HUES48 (cell line): ENCODE results near the gene MYOD1.

ENCODE experiments used
- H3K27ac ChIP-seq: one replicate; pipeline ENCODE4 v1.7.0; 2013; ENCODE audit warnings: low read depth, low read length, inconsistent platforms
- H3K27me3 ChIP-seq: 2 replicates; pipeline ENCODE4 v1.6.1; 2013; ENCODE audit warnings: mild to moderate bottlenecking, low read length; ENCODE audit not compliant: control insufficient read depth, insufficient read depth
- H3K36me3 ChIP-seq: 2 replicates; pipeline ENCODE4 v1.6.1; 2013; ENCODE audit warnings: low read length; ENCODE audit not compliant: control insufficient read depth, insufficient read depth
- H3K4me1 ChIP-seq: 2 replicates; pipeline ENCODE4 v1.6.1; 2013; ENCODE audit warnings: mild to moderate bottlenecking, low read length; ENCODE audit not compliant: control insufficient read depth, insufficient read depth
- H3K4me3 ChIP-seq: 2 replicates; pipeline ENCODE4 v1.5.1; 2013; ENCODE audit warnings: mild to moderate bottlenecking, low read depth, low read length
- H3K9ac ChIP-seq: 2 replicates; pipeline ENCODE4 v1.6.1; 2013; ENCODE audit warnings: mild to moderate bottlenecking, low read depth, low read length, moderate library complexity
- H3K9me3 ChIP-seq: 2 replicates; pipeline ENCODE4 v1.6.1; 2013; ENCODE audit warnings: low read length; ENCODE audit not compliant: control insufficient read depth, insufficient read depth

MYOD1 gene

DNA sequence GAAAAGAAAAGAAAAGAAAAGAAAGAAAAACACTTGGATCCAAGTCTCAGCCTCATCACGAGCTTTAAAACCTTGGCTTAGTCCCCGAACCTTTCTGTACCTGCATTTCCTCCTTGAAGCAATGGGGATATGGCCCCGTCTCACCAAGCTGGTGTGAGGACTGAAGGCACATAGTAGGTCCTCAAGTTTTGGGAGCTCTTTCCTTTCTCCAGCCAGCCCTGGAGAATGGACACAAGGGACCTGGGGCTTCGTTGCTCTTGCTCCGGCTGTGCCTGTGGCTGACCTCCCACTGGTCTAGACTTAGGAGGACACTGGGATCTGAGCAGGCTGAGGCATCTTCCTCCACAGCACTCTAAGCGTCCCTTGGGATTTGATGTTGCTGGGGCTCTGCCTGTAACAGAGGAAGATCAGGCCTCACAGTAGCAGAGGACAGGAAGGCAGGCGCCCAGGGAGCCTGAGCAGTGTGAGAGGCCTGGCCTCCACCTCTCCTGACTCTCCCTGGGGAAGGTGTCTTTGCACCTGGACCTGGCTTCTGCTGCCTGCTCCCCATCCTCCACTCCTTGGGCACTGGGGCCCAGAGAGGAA, 48.0 kb downstream of the MYOD1 start:
- no peaks in the 10 kb centered on the region for H3K9me3 ChIP-seq
- no peak overlapping the region for H3K4me3 ChIP-seq
- H3K27me3 ChIP-seq, result no peaks in the 10 kb centered on the region
- H3K4me1 ChIP-seq, result no peaks in the 10 kb centered on the region; the same call in 1 of the 2 replicates
- H3K27ac ChIP-seq, result no peak overlapping the region
- no peaks in the 10 kb centered on the region for H3K36me3 ChIP-seq
- no peak overlapping the region for H3K9ac ChIP-seq

- no peaks in the 10 kb centered on the region; the same call in 1 of the 2 replicates for H3K4me1 ChIP-seq
- H3K4me3 ChIP-seq, result no peak overlapping the region
- no peaks in the 10 kb centered on the region for H3K36me3 ChIP-seq
- H3K27ac ChIP-seq, result no peak overlapping the region
- no peaks in the 10 kb centered on the region for H3K9me3 ChIP-seq
- H3K27me3 ChIP-seq, result no peaks in the 10 kb centered on the region
- no peak overlapping the region for H3K9ac ChIP-seq
Observed at GRCh38 chr11:17767914-17768313, 48.5 kb downstream of the MYOD1 start.

GRCh38 chr11:17768547-17768946, 49.2 kb downstream of the MYOD1 start:
- no peak overlapping the region for H3K4me3 ChIP-seq
- H3K36me3 ChIP-seq, result no peaks in the 10 kb centered on the region
- no peak overlapping the region for H3K27ac ChIP-seq
- H3K9me3 ChIP-seq, result no peaks in the 10 kb centered on the region
- H3K9ac ChIP-seq, result no peak overlapping the region
- H3K27me3 ChIP-seq, result no peaks in the 10 kb centered on the region
- H3K4me1 ChIP-seq, result no peaks in the 10 kb centered on the region; the same call in 1 of the 2 replicates

DNA sequence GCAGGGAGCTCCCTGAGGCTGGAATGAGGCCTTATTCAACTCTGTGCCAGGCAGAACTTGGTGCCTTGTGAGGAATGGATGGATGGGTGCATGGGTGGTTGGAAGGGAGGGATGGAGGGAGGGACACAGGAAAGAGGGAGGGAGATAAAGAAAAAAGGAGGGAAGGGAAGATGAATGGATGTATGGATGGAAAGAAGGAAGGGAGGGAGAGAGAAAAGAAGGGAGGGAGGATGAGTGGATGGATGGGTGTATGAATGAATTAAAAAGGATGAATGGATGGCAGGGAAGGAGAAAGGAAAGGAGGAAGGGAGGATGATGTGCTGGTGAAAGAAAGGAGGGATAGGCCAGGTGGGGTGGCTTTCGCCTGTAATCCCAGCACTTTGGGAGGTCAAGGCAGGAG, 49.8 kb downstream of the MYOD1 start:
- Histone ChIP-seq H3K9ac (no peak overlapping the region), H3K4me1 (no peaks in the 10 kb centered on the region; the same call in 1 of the 2 replicates), H3K36me3 (no peaks in the 10 kb centered on the region), H3K4me3 (no peak overlapping the region), H3K27ac (no peak overlapping the region), H3K9me3 (no peaks in the 10 kb centered on the region), H3K27me3 (no peaks in the 10 kb centered on the region)

DNA sequence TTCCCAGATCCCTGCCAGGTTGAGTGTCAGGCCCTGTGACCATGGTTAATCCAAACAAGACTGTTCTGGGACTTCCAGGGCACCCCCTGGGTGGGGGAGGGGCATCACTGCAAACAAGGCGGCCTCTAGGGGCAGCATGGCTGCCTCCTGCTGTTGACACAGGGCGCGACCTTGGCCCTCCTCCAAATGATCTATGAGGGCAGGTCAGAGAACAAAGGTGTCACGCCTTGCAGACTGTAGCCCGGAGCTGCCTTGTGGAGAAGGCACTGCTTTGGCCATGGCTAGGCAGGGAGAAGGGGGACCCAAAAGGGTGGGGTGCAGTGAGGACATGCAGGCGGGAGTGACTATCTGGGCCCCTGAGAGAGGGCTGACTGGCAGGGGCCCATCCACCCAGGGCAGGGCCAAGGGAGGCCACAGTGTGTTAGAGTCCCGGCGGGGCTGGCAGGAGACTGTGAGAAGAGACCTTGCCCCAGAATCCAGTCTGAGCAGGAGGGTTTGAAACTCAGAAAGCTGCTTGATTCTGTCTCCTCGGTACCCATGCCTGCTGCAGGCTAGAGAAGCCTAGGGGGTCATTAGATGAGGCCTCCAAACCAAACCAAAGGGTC, 50.8 kb downstream of the MYOD1 start:
- Histone ChIP-seq H3K4me1 (no peaks in the 10 kb centered on the region; the same call in 1 of the 2 replicates), H3K4me3 (no peak overlapping the region), H3K36me3 (no peaks in the 10 kb centered on the region), H3K9me3 (no peaks in the 10 kb centered on the region), H3K27me3 (no peaks in the 10 kb centered on the region), H3K9ac (no peak overlapping the region), H3K27ac (no peak overlapping the region)

DNA sequence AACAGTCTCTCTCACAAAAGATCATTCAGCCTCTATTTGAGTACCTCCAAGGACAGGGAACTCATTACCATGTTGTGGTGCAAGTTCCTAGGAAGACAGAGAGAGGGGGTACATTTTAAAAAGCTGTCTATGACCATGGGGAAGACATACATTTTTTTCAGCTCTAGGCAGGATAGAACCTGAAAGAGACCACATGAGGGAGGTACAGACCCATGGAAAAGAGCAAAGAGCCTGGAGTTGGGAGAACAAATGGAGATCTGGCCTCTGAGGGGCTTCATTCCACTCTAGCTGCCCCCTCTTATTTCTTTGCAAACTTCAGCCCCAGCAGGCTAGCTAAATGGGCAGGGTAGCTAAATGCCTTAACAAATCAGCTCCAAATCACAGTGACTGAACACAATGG, 51.5 kb downstream of the MYOD1 start:
- no peak overlapping the region for H3K9ac ChIP-seq
- H3K4me1 ChIP-seq, result no peaks in the 10 kb centered on the region; the same call in 1 of the 2 replicates
- H3K27ac ChIP-seq, result no peak overlapping the region
- H3K36me3 ChIP-seq, result no peaks in the 10 kb centered on the region
- H3K4me3 ChIP-seq, result no peak overlapping the region
- no peaks in the 10 kb centered on the region for H3K9me3 ChIP-seq
- no peaks in the 10 kb centered on the region for H3K27me3 ChIP-seq

- Histone ChIP-seq H3K9ac (no peak overlapping the region), H3K36me3 (no peaks in the 10 kb centered on the region), H3K4me1 (no peaks in the 10 kb centered on the region; the same call in 1 of the 2 replicates), H3K27ac (no peak overlapping the region), H3K4me3 (no peak overlapping the region), H3K27me3 (no peaks in the 10 kb centered on the region), H3K9me3 (no peaks in the 10 kb centered on the region)
Observed at GRCh38 chr11:17771415-17771814, 52.0 kb downstream of the MYOD1 start.
